Keratinocyte (primary cell): Measurements from ENCODE around the gene SLC6A3. TPM values are rescaled to one million over a fixed set of nuclear protein-coding genes. Genes with fewer than 3 reads are reported as not detected.

Experiments
- DNase-seq: peaks from one replicate; pipeline ENCODE4 v3.0.0-alpha.2; 2011; ENCODE audit warnings: low read depth, missing footprints, low spot score
- FAIRE-seq: peaks from 2 replicates; lab custom pipeline; 2011; peaks lifted over from hg19 to GRCh38; lab: Jason Lieb, UNC
- H2AFZ ChIP-seq: 2 replicates; pipeline ENCODE4 v1.6.0; 2012; ENCODE audit warnings: low read length, control low read depth, inconsistent platforms; ENCODE audit not compliant: control insufficient read depth
- H3K27ac ChIP-seq: 2 replicates; pipeline ENCODE4 v1.5.1; 2011; ENCODE audit warnings: low read length; ENCODE audit not compliant: control insufficient read depth, insufficient read depth
- H3K27me3 ChIP-seq: 3 replicates; pipeline ENCODE4 v1.6.0; 2011; ENCODE audit warnings: low read length; ENCODE audit not compliant: control insufficient read depth, insufficient read depth; ENCODE audit errors: extremely low read depth
- H3K36me3 ChIP-seq, 2 experiments: 2 replicates in 1 of 2; 3 replicates in 1 of 2; pipeline ENCODE4 v1.5.1; 2011; ENCODE audit warnings: low read length in 2 of 2, mild to moderate bottlenecking in 1 of 2; ENCODE audit not compliant: control insufficient read depth in 2 of 2, insufficient read depth in 2 of 2; ENCODE audit errors: extremely low read depth in 1 of 2
- H3K4me1 ChIP-seq: 3 replicates; pipeline ENCODE4 v1.5.1; 2011; ENCODE audit warnings: low read length; ENCODE audit not compliant: control insufficient read depth, insufficient read depth; ENCODE audit errors: extremely low read depth
- H3K4me2 ChIP-seq: 3 replicates; pipeline ENCODE4 v1.6.0; 2011; ENCODE audit warnings: low read depth, low read length; ENCODE audit not compliant: control insufficient read depth, insufficient read depth; ENCODE audit errors: extremely low read depth
- H3K4me3 ChIP-seq, 3 experiments: fragments of 200-600 bp in 1 of 3; sonication (generic) in 1 of 3; 2 replicates in 2 of 3; 3 replicates in 1 of 3; pipeline ENCODE4 v1.5.1; 2011 to 2016; ENCODE audit warnings: low read length in 3 of 3, mild to moderate bottlenecking in 3 of 3, control low read depth in 2 of 3, inconsistent platforms in 1 of 3, low read depth in 1 of 3, mixed read lengths in 1 of 3, mixed run types in 1 of 3, moderate library complexity in 1 of 3; ENCODE audit not compliant: control insufficient read depth in 2 of 3, insufficient read depth in 2 of 3; ENCODE audit errors: extremely low read depth in 1 of 3
- H3K79me2 ChIP-seq: 2 replicates; pipeline ENCODE4 v1.6.0; 2012; ENCODE audit warnings: low read length; ENCODE audit not compliant: control insufficient read depth, insufficient read depth
- H3K9ac ChIP-seq: 3 replicates; pipeline ENCODE4 v1.6.0; 2011; ENCODE audit warnings: low read length; ENCODE audit not compliant: control insufficient read depth, insufficient read depth; ENCODE audit errors: extremely low read depth
- H3K9me1 ChIP-seq: 3 replicates; pipeline ENCODE4 v1.6.0; 2011; ENCODE audit warnings: low read length; ENCODE audit not compliant: control insufficient read depth, insufficient read depth; ENCODE audit errors: extremely low read depth
- H3K9me3 ChIP-seq: 2 replicates; pipeline ENCODE4 v1.5.1; 2012; ENCODE audit warnings: low read depth, low read length; ENCODE audit not compliant: control insufficient read depth
- H4K20me1 ChIP-seq: 3 replicates; pipeline ENCODE4 v1.6.0; 2011; ENCODE audit warnings: low read length; ENCODE audit not compliant: control insufficient read depth, insufficient read depth; ENCODE audit errors: extremely low read depth
- CTCF ChIP-seq, 3 experiments: IDR thresholded peaks in 1 of 3; conservative IDR thresholded peaks in 1 of 3; optimal IDR thresholded peaks in 1 of 3; 2 replicates in 2 of 3; 3 replicates in 1 of 3; pipeline versions ENCODE3 to v1.5.1; 2011; ENCODE audit warnings: low read length in 3 of 3, mild to moderate bottlenecking in 3 of 3, moderate library complexity in 2 of 3, control low read depth in 1 of 3, inconsistent platforms in 1 of 3; ENCODE audit not compliant: insufficient read depth in 2 of 3; ENCODE audit errors: extremely low read depth in 1 of 3
- EZH2 ChIP-seq: IDR thresholded peaks from one replicate; pipeline ENCODE4 v1.6.1; 2012; ENCODE audit warnings: inconsistent platforms, mild to moderate bottlenecking, low read length, moderate library complexity
- dilution Hi-C: fragments of 300-500 bp; cut with MboI; formaldehyde crosslinking; loops from one replicate; pipeline ENCODE4 v1.7.0; 2020; ENCODE audit warnings: low sequenced_read_pairs; ENCODE audit not compliant: extremely low pct_ligation_motif_present
- polyA plus RNA-seq, 5 experiments: library from polyadenylated mRNA; depleted of rRNA in 3 of 5; stranded (reverse) in 3 of 5; stranded (forward) in 1 of 5; unstranded in 1 of 5; fragments of >200 nt; gene quantifications; 1 replicate in 1 of 5; 2 replicates in 3 of 5; 3 replicates in 1 of 5; pipeline versions ENCODE4 v1.2.1 to v1.2.3, GENCODE V29; 2011 to 2012; ENCODE audit warnings: missing spikeins in 2 of 5, low read depth in 1 of 5, low replicate concordance in 1 of 5

Gene SLC6A3
- polyA plus RNA-seq, 1 donor (not counting 4 experiments of a cell fraction or from before 2014, with no cell fraction given) = 0.03 TPM

GRCh38 chr5:1396293-1396816 is 48.9 kb downstream of the SLC6A3 start:
- Histone ChIP-seq H3K4me3 (no peak overlapping the region), H3K9me1 (no peaks in the 10 kb centered on the region), H3K9me3 (peaks cover 3% of the 10 kb centered on the region), H3K4me1 (no peaks in the 10 kb centered on the region), H3K27ac (no peak overlapping the region), H2AFZ (no peak overlapping the region), H3K79me2 (no peaks in the 10 kb centered on the region), H3K36me3 (no peaks in the 10 kb centered on the region), H4K20me1 (no peaks in the 10 kb centered on the region), H3K4me2 (no peak overlapping the region), H3K9ac (no peak overlapping the region), H3K27me3 (peaks cover 15% of the 10 kb centered on the region)
- dilution Hi-C loops = no loop called here
- TF ChIP-seq CTCF (optimal IDR thresholded peaks at IDR 0.05 in 1 of 3, IDR thresholded peaks at IDR 0.05 in 1 of 3, conservative IDR thresholded peaks at IDR 0.05 in 1 of 3; ENCODE audit: extremely low read depth in 1 of 3, insufficient read depth in 2 of 3, low read length in 3 of 3) (no peak), EZH2 (no peak)
- FAIRE-seq (no peak), DNase-seq (no peak)

- Histone ChIP-seq H3K27me3 (peaks cover 15% of the 10 kb centered on the region), H2AFZ (no peak overlapping the region), H3K36me3 (no peaks in the 10 kb centered on the region), H4K20me1 (no peaks in the 10 kb centered on the region), H3K4me2 (no peak overlapping the region), H3K9ac (no peak overlapping the region), H3K9me1 (no peaks in the 10 kb centered on the region), H3K4me3 (no peak overlapping the region), H3K27ac (no peak overlapping the region), H3K4me1 (no peaks in the 10 kb centered on the region), H3K9me3 (peaks cover 3% of the 10 kb centered on the region), H3K79me2 (no peaks in the 10 kb centered on the region)
- no peak for DNase-seq
- dilution Hi-C loops = no loop called here
- no peak for TF ChIP-seq EZH2
- no peak for TF ChIP-seq CTCF (optimal IDR thresholded peaks at IDR 0.05 in 1 of 3, IDR thresholded peaks at IDR 0.05 in 1 of 3, conservative IDR thresholded peaks at IDR 0.05 in 1 of 3; ENCODE audit: extremely low read depth in 1 of 3, insufficient read depth in 2 of 3, low read length in 3 of 3)
- no peak for FAIRE-seq
These were observed 50.1 kb downstream of the SLC6A3 start for GRCh38 chr5:1394881-1395860.
